ENCODE data around the gene NLRP7. TPM values are rescaled to one million over a fixed set of nuclear protein-coding genes. Genes with fewer than 3 reads are reported as not detected.
"Not testable (repeated sequence)": the region's sequence is repeated elsewhere in the genome, so short reads cannot be mapped to it uniquely, and the experiment has no call there.

NLRP7 gene
- total and polyA plus RNA-seq, 9 donors: 0.10 to 0.64 TPM; not detected in 7

- Histone ChIP-seq H3K4me3 (no peak overlapping the region), H3K27ac (no peak overlapping the region), H3K4me1 (ENCODE audit: insufficient read depth) (no peaks in the 10 kb centered on the region), H3K27me3 (no peaks in the 10 kb centered on the region), H3K9me3 (no peaks in the 10 kb centered on the region), H3K36me3 (no peaks in the 10 kb centered on the region)
- 48 to 75% (median 69%) methylated on average over 2 of the region's 2 CpGs for WGBS, 3 donors
- DNase-seq: no peak
- intact Hi-C loops (cut with DNase I): no loop called here
- TF ChIP-seq POLR2A (IDR thresholded peaks at IDR 0.05) (no peak), CTCF (IDR thresholded peaks at IDR 0.05) (no peak), EP300 (IDR thresholded peaks at IDR 0.05) (no peak)
Observed at GRCh38 chr19:54896036-54896435, 51.3 kb downstream of the NLRP7 start.

GRCh38 chr19:54894106-54894505 is 53.2 kb downstream of the NLRP7 start:
- not testable (repeated sequence) for H3K27ac ChIP-seq
- WGBS, 3 donors: 86 to 91% (median 88%) methylated on average over 16 of the region's 16 CpGs

GRCh38 chr19:54893406-54893805 is 53.9 kb downstream of the NLRP7 start:
- no peak for DNase-seq
- Histone ChIP-seq H3K9me3 (no peaks in the 10 kb centered on the region), H3K27me3 (no peaks in the 10 kb centered on the region), H3K36me3 (no peaks in the 10 kb centered on the region), H3K4me3 (no peak overlapping the region), H3K27ac (no peak overlapping the region), H3K4me1 (ENCODE audit: insufficient read depth) (no peaks in the 10 kb centered on the region)
- intact Hi-C loops (cut with DNase I): no loop called here
- WGBS, 3 donors: 4 to 14% (median 12%) methylated on average over 7 of the region's 7 CpGs
- TF ChIP-seq POLR2A (IDR thresholded peaks at IDR 0.05) (no peak), EP300 (IDR thresholded peaks at IDR 0.05) (no peak), CTCF (IDR thresholded peaks at IDR 0.05) (no peak)

More at GRCh38 chr19:54894106-54894505, 53.2 kb downstream of the NLRP7 start:
- H3K4me1 ChIP-seq (ENCODE audit: insufficient read depth); H3K4me3 ChIP-seq; DNase-seq; H3K9me3 ChIP-seq; H3K36me3 ChIP-seq; H3K27me3 ChIP-seq; intact Hi-C loops (cut with DNase I): not testable (repeated sequence)

- WGBS, 3 donors: 77 to 83% (median 80%) methylated on average over 11 of the region's 11 CpGs
- H3K36me3 ChIP-seq: no peaks in the 10 kb centered on the region
- no peak overlapping the region for H3K27ac ChIP-seq
- H3K4me1 ChIP-seq (ENCODE audit: insufficient read depth): no peaks in the 10 kb centered on the region
- intact Hi-C loops (cut with DNase I): loop anchor here in 1 of 4 donors (10.0 kb wide), 1 partner anchor 1195 kb away; no protein-coding TSS in a partner anchor
- H3K4me3 ChIP-seq: no peak overlapping the region
- no peaks in the 10 kb centered on the region for H3K9me3 ChIP-seq
- H3K27me3 ChIP-seq: no peaks in the 10 kb centered on the region
- TF ChIP-seq EP300 (IDR thresholded peaks at IDR 0.05) (no peak), POLR2A (IDR thresholded peaks at IDR 0.05) (no peak), CTCF (IDR thresholded peaks at IDR 0.05) (no peak)
- no peak for DNase-seq
Observed at GRCh38 chr19:54889566-54889965, 57.8 kb downstream of the NLRP7 start.

- no peaks in the 10 kb centered on the region for H3K36me3 ChIP-seq
- H3K4me3 ChIP-seq: no peak overlapping the region
- H3K4me1 ChIP-seq (ENCODE audit: insufficient read depth): no peaks in the 10 kb centered on the region
- no peak for DNase-seq
- TF ChIP-seq EP300 (IDR thresholded peaks at IDR 0.05) (no peak), POLR2A (IDR thresholded peaks at IDR 0.05) (no peak), CTCF (IDR thresholded peaks at IDR 0.05) (no peak)
- no peaks in the 10 kb centered on the region for H3K27me3 ChIP-seq
- intact Hi-C loops (cut with DNase I): loop anchor here in 1 of 4 donors (10.0 kb wide), 1 partner anchor 1193 kb away; no protein-coding TSS in a partner anchor
- WGBS, 3 donors: 89 to 92% (median 91%) methylated on average over 10 of the region's 10 CpGs
- H3K27ac ChIP-seq: no peak overlapping the region
- no peaks in the 10 kb centered on the region for H3K9me3 ChIP-seq
Observed at GRCh38 chr19:54888239-54888638, 59.1 kb downstream of the NLRP7 start.
